Suprapubic skin (tissue), 3 donors: ENCODE data around the gene CYP8B1.

ENCODE experiments used
- CTCF ChIP-seq, 2 donors: fragments of 200-600 bp in 1 of 2; fragments of 450-650 bp in 1 of 2; sonication (generic) in 1 of 2; IDR thresholded peaks; one replicate each; pipeline ENCODE4 v1.5.1; 2016 to 2019; ENCODE audit warnings: antibody characterized with exemption in 2 of 2, mild to moderate bottlenecking in 1 of 2, moderate library complexity in 1 of 2
- POLR2A ChIP-seq, 2 donors: fragments of 450-650 bp; IDR thresholded peaks; one replicate each; pipeline ENCODE4 v1.6.1; 2017; ENCODE audit warnings: antibody characterized with exemption in 2 of 2, mild to moderate bottlenecking in 2 of 2, moderate library complexity in 2 of 2

DNA sequence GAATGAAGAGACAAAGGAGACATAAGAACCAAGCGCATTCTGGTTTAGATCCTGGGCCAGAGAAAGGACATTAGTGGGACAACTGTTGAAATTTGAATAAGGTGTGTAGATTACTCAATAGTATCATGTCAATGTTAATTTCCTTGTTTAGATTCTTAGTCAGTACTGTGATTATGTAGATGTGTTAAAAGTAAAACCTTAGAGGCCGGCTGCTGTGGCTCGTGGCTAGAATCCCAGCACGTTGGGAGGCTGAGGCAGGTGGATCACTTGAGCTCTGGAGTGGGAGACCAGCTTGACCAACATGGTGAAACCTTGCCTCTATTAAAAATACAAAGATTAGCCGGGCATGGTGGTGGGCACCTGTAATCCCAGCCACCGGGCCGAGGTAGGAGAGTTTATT is 26.7 kb downstream of the CYP8B1 start:
- TF ChIP-seq CTCF (IDR thresholded peaks at IDR 0.05) (no peak), POLR2A (IDR thresholded peaks at IDR 0.05) (no peak)
